Sigmoid colon (tissue), 7 donors: ENCODE measurements around the gene CAPN1. TPM values are rescaled to one million over a fixed set of nuclear protein-coding genes. Genes with fewer than 3 reads are reported as not detected.

Source experiments
- DNase-seq: peaks from one replicate; pipeline ENCODE4 v3.0.0-alpha.2; 2019
- H3K27ac ChIP-seq, 4 donors: fragments of 200-600 bp; sonication (generic); one replicate each; pipeline ENCODE4 v1.5.1; 2016 to 2019; ENCODE audit warnings: mild to moderate bottlenecking in 1 of 4
- H3K27me3 ChIP-seq, 3 donors: fragments of 200-600 bp; sonication (generic); one replicate each; pipeline ENCODE4 v1.5.1; 2019; ENCODE audit warnings: mild to moderate bottlenecking in 1 of 3
- H3K36me3 ChIP-seq, 4 donors: fragments of 200-600 bp; sonication (generic); one replicate each; pipeline ENCODE4 v1.5.1; 2016 to 2019
- H3K4me1 ChIP-seq, 4 donors: fragments of 200-600 bp; sonication (generic); one replicate each; pipeline ENCODE4 v1.5.1; 2017 to 2019
- H3K4me3 ChIP-seq, 4 donors: fragments of 200-600 bp; sonication (generic); one replicate each; pipeline ENCODE4 v1.5.1; 2017 to 2019; ENCODE audit warnings: mild to moderate bottlenecking in 2 of 4, moderate library complexity in 1 of 4
- H3K9me3 ChIP-seq, 4 donors: fragments of 200-600 bp in 3 of 4; sonication (generic) in 3 of 4; one replicate each; pipeline versions ENCODE4 v1.5.1 to v1.6.1; 2013 to 2019
- CTCF ChIP-seq, 4 experiments: fragments of 450-650 bp in 3 of 4; fragments of 200-600 bp in 1 of 4; IDR thresholded peaks; one replicate each; pipeline ENCODE4 v1.5.1; 2016 to 2019; ENCODE audit warnings: antibody characterized with exemption in 4 of 4, mild to moderate bottlenecking in 3 of 4, moderate library complexity in 2 of 4
- EP300 ChIP-seq, 4 donors: sonication (generic); formaldehyde crosslinking; IDR thresholded peaks; one replicate each; pipeline ENCODE4 v1.6.1; 2017; ENCODE audit warnings: antibody characterized with exemption in 4 of 4
- POLR2A ChIP-seq, 2 donors: fragments of 450-650 bp; IDR thresholded peaks; one replicate each; pipeline ENCODE4 v1.6.1; 2016; ENCODE audit warnings: antibody characterized with exemption in 2 of 2, mild to moderate bottlenecking in 2 of 2, moderate library complexity in 2 of 2
- POLR2AphosphoS5 ChIP-seq, 4 donors: sonication (generic); formaldehyde crosslinking; IDR thresholded peaks; one replicate each; pipeline ENCODE4 v1.6.1; 2017; ENCODE audit warnings: antibody characterized with exemption in 4 of 4
- WGBS, 2 donors: extraction: QIAGEN DNeasy Blood & Tissue Kit; methylation state at CpG; one replicate each; pipeline ENCODE4 v1.1.7; 2013; 5-methylcytosine and 5-hydroxymethylcytosine counted together
- intact Hi-C: fragments of 100-400 bp; cut with DNase I; formaldehyde crosslinking; loops from one replicate; pipeline ENCODE4 v1.15.1; 2023
- polyA plus RNA-seq, 3 donors: library from polyadenylated mRNA; stranded (reverse); fragments of 200-250 nt; gene quantifications; one replicate each; pipeline ENCODE4 v1.2.3, GENCODE V29; 2013
- total RNA-seq, 4 donors: library from RNA; depleted of rRNA; stranded (reverse); fragments of >200 nt; gene quantifications; one replicate each; pipeline ENCODE4 v1.1.0, GENCODE V29; 2016
- donor health status: healthy with polysubstance abuse.
- donor health status: Bipolar disorder and iron deficiency.
- donor health status: healthy.

The CAPN1 gene
- total RNA-seq (100 to 1,000 TPM in 3 of 4 donors, 10 to 100 TPM in 1; 84.5 to 193 (median 133) TPM), polyA plus RNA-seq (100 to 1,000 TPM; 156 to 245 (median 210) TPM)

GRCh38 chr11:65181569-65182257 lies at the start of gene CAPN1:
Gene CAPN1 (plus strand): TSS chr11:65181928. CDS start chr11:65182702, 774 bp downstream.
- intact Hi-C loops, result loop anchor here (2.0 kb wide), 2 partner anchors 47 to 71 kb away; partner anchors contain the start of genes SYVN1 and TM7SF2
- H3K36me3 ChIP-seq, result peaks cover 0 to 24% (median 12%) of the 10 kb centered on the region in 4 donors
- no peak for TF ChIP-seq POLR2A (IDR thresholded peaks at IDR 0.05)
- peak in 1 of 4 donors; percentile 42 for TF ChIP-seq POLR2AphosphoS5 (IDR thresholded peaks at IDR 0.05)
- no peak for TF ChIP-seq CTCF (IDR thresholded peaks at IDR 0.05)
- TF ChIP-seq EP300 (IDR thresholded peaks at IDR 0.05), result no peak
- DNase-seq, result peak; percentile 90
- H3K4me1 ChIP-seq, result peaks cover 0 to 32% (median 23%) of the 10 kb centered on the region in 4 donors
- H3K27ac ChIP-seq, result peak within 1 kb of the TSS; percentile 90 to 96 (median 92)
- no peaks in the 10 kb centered on the region for H3K9me3 ChIP-seq
- H3K4me3 ChIP-seq, result peak within 1 kb of the TSS; percentile 80 to 97 (median 92)
- WGBS, 2 donors, result 1% methylated on average over 43 of the region's 43 CpGs
- no peaks in the 10 kb centered on the region for H3K27me3 ChIP-seq

GRCh38 chr11:65132238-65132987 lies 49.3 kb upstream of the CAPN1 start:
- Histone ChIP-seq H3K27ac (peak overlapping the region in 2 of 4 donors; percentile 94 to 96), H3K27me3 (no peaks in the 10 kb centered on the region), H3K4me1 (peaks cover 0 to 31% (median 25%) of the 10 kb centered on the region in 4 donors), H3K36me3 (peaks cover 32 to 56% (median 50%) of the 10 kb centered on the region in 4 donors), H3K4me3 (peak overlapping the region in 1 of 4 donors; percentile 92), H3K9me3 (no peaks in the 10 kb centered on the region)
- 65 to 69% methylated on average over 10 of the region's 10 CpGs for WGBS, 2 donors
- TF ChIP-seq POLR2AphosphoS5 (IDR thresholded peaks at IDR 0.05) (no peak), EP300 (IDR thresholded peaks at IDR 0.05) (no peak), POLR2A (IDR thresholded peaks at IDR 0.05) (no peak), CTCF (IDR thresholded peaks at IDR 0.05) (no peak)
- DNase-seq, result peak; percentile 61
- intact Hi-C loops, result loop anchor here (5.0 kb wide), 1 partner anchor 130 kb away; the partner anchor contains the start of gene POLA2

- TF ChIP-seq EP300 (IDR thresholded peaks at IDR 0.05) (no peak), POLR2AphosphoS5 (IDR thresholded peaks at IDR 0.05) (no peak), POLR2A (IDR thresholded peaks at IDR 0.05) (no peak), CTCF (IDR thresholded peaks at IDR 0.05) (no peak)
- intact Hi-C loops, result loop anchor here (5.0 kb wide), 1 partner anchor 129 kb away; the partner anchor contains the start of gene POLA2
- no peaks in the 10 kb centered on the region for H3K9me3 ChIP-seq
- DNase-seq, result peak; percentile 69
- peak overlapping the region; percentile 94 to 98 (median 96) for H3K27ac ChIP-seq
- peak overlapping the region; percentile 83 to 93 (median 90) for H3K4me3 ChIP-seq
- 34 to 40% methylated on average over 18 of the region's 18 CpGs for WGBS, 2 donors
- H3K4me1 ChIP-seq, result peaks cover 0 to 31% (median 25%) of the 10 kb centered on the region in 4 donors
- peaks cover 25 to 49% (median 45%) of the 10 kb centered on the region in 4 donors for H3K36me3 ChIP-seq
- H3K27me3 ChIP-seq, result no peaks in the 10 kb centered on the region
These were observed 48.6 kb upstream of the CAPN1 start for GRCh38 chr11:65132988-65133700.

- intact Hi-C loops, result loop anchor here (2.0 to 5.0 kb wide), 2 partner anchors 47 to 129 kb away; partner anchors contain the start of genes CAPN1 and POLA2
- Histone ChIP-seq H3K36me3 (peaks cover 21 to 43% (median 39%) of the 10 kb centered on the region in 4 donors), H3K4me1 (peaks cover 0 to 31% (median 25%) of the 10 kb centered on the region in 4 donors), H3K27me3 (no peaks in the 10 kb centered on the region), H3K9me3 (no peaks in the 10 kb centered on the region), H3K4me3 (peak overlapping the region; percentile 83 to 93 (median 90)), H3K27ac (peak overlapping the region; percentile 94 to 98 (median 96))
- TF ChIP-seq CTCF (IDR thresholded peaks at IDR 0.05) (no peak), POLR2A (IDR thresholded peaks at IDR 0.05) (no peak), EP300 (IDR thresholded peaks at IDR 0.05) (no peak), POLR2AphosphoS5 (IDR thresholded peaks at IDR 0.05) (no peak)
- peak; percentile 76 for DNase-seq
- 0% methylated on average over 20 of the region's 20 CpGs for WGBS, 2 donors
These were observed 48.0 kb upstream of the CAPN1 start for GRCh38 chr11:65133724-65134123.
